ENCODE measurements around the gene AGT.
"Not testable (repeated sequence)": the region's sequence is repeated elsewhere in the genome, so short reads cannot be mapped to it uniquely, and the experiment has no call there.

Gene AGT

GRCh38 chr1:230743899-230744298, 30.0 kb upstream of the AGT start:
- DNase-seq: no peak

GRCh38 chr1:230739564-230740290, 25.8 kb upstream of the AGT start:
- no peak for DNase-seq

GRCh38 chr1:230737622-230738262, 23.8 kb upstream of the AGT start:
- DNase-seq: no peak

DNA sequence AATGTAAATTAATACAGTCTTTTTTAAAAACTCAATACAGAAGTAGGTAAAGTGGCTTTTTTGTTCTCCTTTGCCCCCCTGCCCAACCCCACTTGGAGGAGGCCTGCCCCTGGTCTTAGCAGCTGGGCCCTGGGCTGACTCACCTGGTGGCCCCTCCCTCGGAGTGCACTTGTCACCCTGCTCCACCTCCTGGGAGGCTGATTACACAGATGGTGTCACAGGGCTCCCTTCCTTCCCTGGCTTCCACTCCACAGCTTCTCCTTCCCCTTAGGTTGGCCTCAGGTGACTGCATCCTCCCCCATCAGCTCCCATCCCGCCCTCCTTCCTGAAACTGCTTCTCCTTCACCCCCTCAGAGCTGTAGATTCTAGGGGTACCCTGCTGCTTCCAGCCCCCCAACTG, 21.5 kb upstream of the AGT start:
- no peak for DNase-seq

- no peak for DNase-seq
Measured at GRCh38 chr1:230730977-230731376, 17.1 kb upstream of the AGT start.

GRCh38 chr1:230728710-230729392, 14.9 kb upstream of the AGT start:
- DNase-seq: peak; percentile 45

- DNase-seq: no peak
Measured at GRCh38 chr1:230725256-230726012, 11.5 kb upstream of the AGT start.

- DNase-seq: not testable (repeated sequence)
Measured at GRCh38 chr1:230721849-230722522, 8.1 kb upstream of the AGT start.

DNA sequence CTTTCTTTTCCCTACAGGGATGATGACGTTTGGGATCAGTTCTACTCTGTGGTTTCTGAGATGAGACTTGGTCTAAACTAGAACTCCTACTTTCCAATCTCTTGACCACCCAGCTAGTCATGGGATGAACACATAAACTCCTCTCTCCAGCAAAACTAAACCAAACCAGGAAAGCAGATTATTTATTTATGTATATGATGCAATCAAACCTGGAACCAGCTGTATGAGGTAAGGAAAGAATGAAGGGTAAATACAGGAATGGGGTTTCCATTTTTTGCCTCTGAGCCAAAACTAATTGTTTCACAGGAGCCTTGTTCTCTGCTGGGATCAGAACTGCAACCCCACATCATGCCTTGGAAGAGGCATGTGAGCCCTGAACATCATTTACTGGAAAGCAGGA, 3.3 kb upstream of the AGT start:
- no peak for DNase-seq

- DNase-seq: not testable (repeated sequence)
Measured at GRCh38 chr1:230716453-230716852, 2.5 kb upstream of the AGT start.

GRCh38 chr1:230715510-230715909, 1.6 kb upstream of the AGT start:
- DNase-seq: no peak

DNA sequence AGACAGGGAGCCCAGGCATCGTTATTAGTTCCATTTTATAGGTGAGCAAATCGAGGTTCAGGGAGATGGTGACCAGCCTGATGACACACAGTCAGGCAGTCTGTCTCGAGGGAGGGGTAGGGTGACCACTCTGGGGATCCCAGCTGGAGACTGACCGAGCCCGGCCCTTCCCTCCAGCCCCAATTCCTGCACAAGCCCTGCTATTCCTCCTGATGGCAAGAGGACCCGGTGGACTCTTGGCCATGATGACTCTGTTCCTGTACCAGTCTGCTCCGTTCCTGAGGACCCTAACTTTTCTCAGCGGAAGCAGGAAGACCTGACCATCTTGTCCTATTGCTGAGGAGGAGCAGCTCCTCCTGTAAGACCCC, 391 bp downstream of the AGT start:
- DNase-seq: no peak

DNA sequence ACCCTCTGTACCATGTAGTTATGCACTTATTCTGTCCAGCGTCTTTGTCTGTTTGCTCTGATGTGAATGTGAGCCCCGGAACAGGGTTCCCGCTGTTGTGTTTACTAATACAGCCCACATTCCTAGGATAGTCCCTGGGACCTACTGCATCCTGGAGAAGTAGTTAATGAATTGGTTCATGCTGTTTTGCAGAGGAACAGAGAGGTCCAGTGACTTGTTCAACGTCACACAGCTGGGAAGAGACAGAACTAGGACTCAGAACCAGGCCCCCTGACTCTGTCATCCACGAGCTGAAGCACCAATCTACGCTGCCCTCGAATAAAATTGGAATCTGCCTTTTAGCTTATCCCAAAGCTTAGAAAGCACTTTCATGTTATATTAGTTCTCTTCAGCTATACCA, 784 bp downstream of the AGT start:
- no peak for DNase-seq

- DNase-seq: no peak
Measured at GRCh38 chr1:230712470-230712942, 1.4 kb downstream of the AGT start.

GRCh38 chr1:230711245-230711644, 2.7 kb downstream of the AGT start:
- no peak for DNase-seq

DNA sequence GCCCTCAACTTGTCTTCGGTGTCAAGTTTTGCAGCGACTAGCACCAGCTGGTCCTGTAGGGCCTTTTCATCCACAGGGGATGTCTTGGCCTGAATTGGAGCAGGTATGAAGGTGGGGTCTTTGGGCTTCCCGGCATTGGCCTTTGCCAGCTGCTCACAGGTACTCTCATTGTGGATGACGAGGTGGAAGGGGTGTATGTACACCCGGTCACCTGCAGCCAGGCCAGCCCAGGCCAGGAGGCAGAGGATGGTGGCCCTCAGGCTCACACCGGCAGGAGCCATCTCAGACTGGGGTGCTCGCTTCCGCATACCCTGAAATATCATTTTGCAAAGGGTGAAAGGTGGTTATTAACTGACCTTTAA, 3.4 kb downstream of the AGT start:
- DNase-seq: no peak

GRCh38 chr1:230709619-230710542, 4.0 kb downstream of the AGT start:
- no peak for DNase-seq

- no peak for DNase-seq
Measured at GRCh38 chr1:230708631-230709580, 5.0 kb downstream of the AGT start.

GRCh38 chr1:230707732-230708630, 5.9 kb downstream of the AGT start:
- DNase-seq: no peak

Measured in right hindlimb (tissue), 1 donor.